Sigmoid colon (tissue), 7 donors: ENCODE data around the gene CHST8. TPM values are rescaled to one million over a fixed set of nuclear protein-coding genes. Genes with fewer than 3 reads are reported as not detected.
"Not testable (repeated sequence)": the region's sequence is repeated elsewhere in the genome, so short reads cannot be mapped to it uniquely, and the experiment has no call there.

Experiments used
- DNase-seq: peaks from one replicate; pipeline ENCODE4 v3.0.0-alpha.2; 2019
- H3K27ac ChIP-seq, 4 donors: fragments of 200-600 bp; sonication (generic); one replicate each; pipeline ENCODE4 v1.5.1; 2016 to 2019; ENCODE audit warnings: mild to moderate bottlenecking in 1 of 4
- H3K27me3 ChIP-seq, 3 donors: fragments of 200-600 bp; sonication (generic); one replicate each; pipeline ENCODE4 v1.5.1; 2019; ENCODE audit warnings: mild to moderate bottlenecking in 1 of 3
- H3K36me3 ChIP-seq, 4 donors: fragments of 200-600 bp; sonication (generic); one replicate each; pipeline ENCODE4 v1.5.1; 2016 to 2019
- H3K4me1 ChIP-seq, 4 donors: fragments of 200-600 bp; sonication (generic); one replicate each; pipeline ENCODE4 v1.5.1; 2017 to 2019
- H3K4me3 ChIP-seq, 4 donors: fragments of 200-600 bp; sonication (generic); one replicate each; pipeline ENCODE4 v1.5.1; 2017 to 2019; ENCODE audit warnings: mild to moderate bottlenecking in 2 of 4, moderate library complexity in 1 of 4
- H3K9me3 ChIP-seq, 4 donors: fragments of 200-600 bp in 3 of 4; sonication (generic) in 3 of 4; one replicate each; pipeline versions ENCODE4 v1.5.1 to v1.6.1; 2013 to 2019
- EP300 ChIP-seq, 4 donors: sonication (generic); formaldehyde crosslinking; IDR thresholded peaks; one replicate each; pipeline ENCODE4 v1.6.1; 2017; ENCODE audit warnings: antibody characterized with exemption in 4 of 4
- POLR2A ChIP-seq, 2 donors: fragments of 450-650 bp; IDR thresholded peaks; one replicate each; pipeline ENCODE4 v1.6.1; 2016; ENCODE audit warnings: antibody characterized with exemption in 2 of 2, mild to moderate bottlenecking in 2 of 2, moderate library complexity in 2 of 2
- POLR2AphosphoS5 ChIP-seq, 4 donors: sonication (generic); formaldehyde crosslinking; IDR thresholded peaks; one replicate each; pipeline ENCODE4 v1.6.1; 2017; ENCODE audit warnings: antibody characterized with exemption in 4 of 4
- WGBS, 2 donors: extraction: QIAGEN DNeasy Blood & Tissue Kit; methylation state at CpG; one replicate each; pipeline ENCODE4 v1.1.7; 2013; 5-methylcytosine and 5-hydroxymethylcytosine counted together
- intact Hi-C: fragments of 100-400 bp; cut with DNase I; formaldehyde crosslinking; loops from one replicate; pipeline ENCODE4 v1.15.1; 2023
- polyA plus RNA-seq, 3 donors: library from polyadenylated mRNA; stranded (reverse); fragments of 200-250 nt; gene quantifications; one replicate each; pipeline ENCODE4 v1.2.3, GENCODE V29; 2013
- total RNA-seq, 4 donors: library from RNA; depleted of rRNA; stranded (reverse); fragments of >200 nt; gene quantifications; one replicate each; pipeline ENCODE4 v1.1.0, GENCODE V29; 2016
- TF ChIP-seq, protein P1 (sequence below), 4 experiments: fragments of 450-650 bp in 3 of 4; fragments of 200-600 bp in 1 of 4; IDR thresholded peaks; one replicate each; pipeline ENCODE4 v1.5.1; 2016 to 2019; ENCODE audit warnings: antibody characterized with exemption in 4 of 4, mild to moderate bottlenecking in 3 of 4, moderate library complexity in 2 of 4
- donor health status: healthy with polysubstance abuse.
- donor health status: Bipolar disorder and iron deficiency.
- donor health status: healthy.

The CHST8 gene
- total and polyA plus RNA-seq, 7 donors, result 0.35 to 0.60 (median 0.36) TPM; not detected in 4

GRCh38 chr19:33601583-33601982 is 20.2 kb upstream of the CHST8 start:
- peaks cover 9 to 19% (median 13%) of the 10 kb centered on the region in 4 donors for H3K9me3 ChIP-seq
- no peaks in the 10 kb centered on the region for H3K27me3 ChIP-seq
- H3K4me3 ChIP-seq, result no peak overlapping the region
- no peaks in the 10 kb centered on the region for H3K4me1 ChIP-seq
- WGBS, 2 donors, result 95 to 96% methylated on average over 2 of the region's 2 CpGs
- no peaks in the 10 kb centered on the region for H3K36me3 ChIP-seq
- intact Hi-C loops, result no loop called here
- H3K27ac ChIP-seq, result no peak overlapping the region
- TF ChIP-seq POLR2AphosphoS5 (IDR thresholded peaks at IDR 0.05) (no peak), EP300 (IDR thresholded peaks at IDR 0.05) (no peak), POLR2A (IDR thresholded peaks at IDR 0.05) (no peak)
- TF ChIP-seq, protein P1, sequence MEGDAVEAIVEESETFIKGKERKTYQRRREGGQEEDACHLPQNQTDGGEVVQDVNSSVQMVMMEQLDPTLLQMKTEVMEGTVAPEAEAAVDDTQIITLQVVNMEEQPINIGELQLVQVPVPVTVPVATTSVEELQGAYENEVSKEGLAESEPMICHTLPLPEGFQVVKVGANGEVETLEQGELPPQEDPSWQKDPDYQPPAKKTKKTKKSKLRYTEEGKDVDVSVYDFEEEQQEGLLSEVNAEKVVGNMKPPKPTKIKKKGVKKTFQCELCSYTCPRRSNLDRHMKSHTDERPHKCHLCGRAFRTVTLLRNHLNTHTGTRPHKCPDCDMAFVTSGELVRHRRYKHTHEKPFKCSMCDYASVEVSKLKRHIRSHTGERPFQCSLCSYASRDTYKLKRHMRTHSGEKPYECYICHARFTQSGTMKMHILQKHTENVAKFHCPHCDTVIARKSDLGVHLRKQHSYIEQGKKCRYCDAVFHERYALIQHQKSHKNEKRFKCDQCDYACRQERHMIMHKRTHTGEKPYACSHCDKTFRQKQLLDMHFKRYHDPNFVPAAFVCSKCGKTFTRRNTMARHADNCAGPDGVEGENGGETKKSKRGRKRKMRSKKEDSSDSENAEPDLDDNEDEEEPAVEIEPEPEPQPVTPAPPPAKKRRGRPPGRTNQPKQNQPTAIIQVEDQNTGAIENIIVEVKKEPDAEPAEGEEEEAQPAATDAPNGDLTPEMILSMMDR (IDR thresholded peaks at IDR 0.05), result no peak
- no peak for DNase-seq

DNA sequence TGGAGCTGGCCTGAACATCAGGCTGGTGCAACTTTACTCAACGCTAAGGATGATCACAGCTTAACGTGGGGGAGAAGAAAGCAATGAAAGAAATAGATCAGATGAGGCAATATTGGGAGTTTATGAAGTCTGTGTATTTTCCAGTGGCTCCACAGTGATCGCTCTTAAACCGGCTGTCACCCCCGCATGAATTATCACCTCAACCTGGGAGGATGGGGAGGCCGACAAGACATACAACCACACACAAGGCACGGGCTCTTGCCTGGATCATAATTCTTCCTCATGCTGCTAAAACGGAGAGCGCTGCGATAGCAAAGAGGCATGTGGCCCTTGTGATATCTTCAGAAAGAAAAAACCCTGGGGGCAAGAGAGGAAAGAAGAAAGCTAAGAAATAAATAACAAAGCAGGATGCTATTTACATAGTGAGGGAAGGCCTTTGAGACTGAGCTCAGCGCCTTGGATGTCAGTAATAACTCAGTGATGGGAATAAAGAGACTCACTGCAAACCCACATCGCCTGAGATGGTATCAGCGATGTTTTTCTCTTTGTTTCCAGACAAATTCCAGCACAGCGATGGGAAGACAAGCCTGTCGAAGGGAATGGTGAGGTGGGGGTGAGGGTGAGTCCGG is 19.1 kb upstream of the CHST8 start:
- H3K9me3 ChIP-seq, result peaks cover 9 to 19% (median 13%) of the 10 kb centered on the region in 4 donors
- H3K4me1 ChIP-seq, result no peaks in the 10 kb centered on the region
- WGBS, 2 donors, result 88 to 91% methylated on average over 16 of the region's 16 CpGs
- intact Hi-C loops, result no loop called here
- H3K27me3 ChIP-seq, result peaks cover 0 to 4% (median 2%) of the 10 kb centered on the region in 3 donors
- H3K4me3 ChIP-seq, result no peak overlapping the region
- DNase-seq, result no peak
- H3K36me3 ChIP-seq, result no peaks in the 10 kb centered on the region
- no peak overlapping the region for H3K27ac ChIP-seq
- TF ChIP-seq, protein P1 (IDR thresholded peaks at IDR 0.05), result no peak
- TF ChIP-seq POLR2AphosphoS5 (IDR thresholded peaks at IDR 0.05) (no peak), POLR2A (IDR thresholded peaks at IDR 0.05) (no peak), EP300 (IDR thresholded peaks at IDR 0.05) (no peak)

- WGBS, 2 donors, result 70 to 82% methylated on average over 6 of the region's 6 CpGs
- peaks cover 9 to 19% (median 13%) of the 10 kb centered on the region in 4 donors for H3K9me3 ChIP-seq
- intact Hi-C loops, result no loop called here
- H3K36me3 ChIP-seq, result no peaks in the 10 kb centered on the region
- no peak overlapping the region for H3K4me3 ChIP-seq
- no peak for TF ChIP-seq POLR2A (IDR thresholded peaks at IDR 0.05)
- no peak for TF ChIP-seq POLR2AphosphoS5 (IDR thresholded peaks at IDR 0.05)
- TF ChIP-seq EP300 (IDR thresholded peaks at IDR 0.05), result no peak
- TF ChIP-seq, protein P1 (IDR thresholded peaks at IDR 0.05), result no peak
- H3K4me1 ChIP-seq, result no peaks in the 10 kb centered on the region
- peaks cover 0 to 10% (median 4%) of the 10 kb centered on the region in 3 donors for H3K27me3 ChIP-seq
- H3K27ac ChIP-seq, result no peak overlapping the region
- no peak for DNase-seq
Observed at GRCh38 chr19:33603377-33603776, 18.4 kb upstream of the CHST8 start.

GRCh38 chr19:33604651-33605050 is 17.1 kb upstream of the CHST8 start:
- intact Hi-C loops, result no loop called here
- H3K4me3 ChIP-seq, result no peak overlapping the region
- peaks cover 9 to 19% (median 13%) of the 10 kb centered on the region in 4 donors for H3K9me3 ChIP-seq
- no peaks in the 10 kb centered on the region for H3K4me1 ChIP-seq
- 69 to 75% methylated on average over 5 of the region's 5 CpGs for WGBS, 2 donors
- TF ChIP-seq EP300 (IDR thresholded peaks at IDR 0.05) (no peak), POLR2A (IDR thresholded peaks at IDR 0.05) (no peak), POLR2AphosphoS5 (IDR thresholded peaks at IDR 0.05) (no peak)
- TF ChIP-seq, protein P1 (IDR thresholded peaks at IDR 0.05), result no peak
- no peaks in the 10 kb centered on the region for H3K36me3 ChIP-seq
- DNase-seq, result no peak
- H3K27me3 ChIP-seq, result peaks cover 0 to 10% (median 4%) of the 10 kb centered on the region in 3 donors
- no peak overlapping the region for H3K27ac ChIP-seq

DNA sequence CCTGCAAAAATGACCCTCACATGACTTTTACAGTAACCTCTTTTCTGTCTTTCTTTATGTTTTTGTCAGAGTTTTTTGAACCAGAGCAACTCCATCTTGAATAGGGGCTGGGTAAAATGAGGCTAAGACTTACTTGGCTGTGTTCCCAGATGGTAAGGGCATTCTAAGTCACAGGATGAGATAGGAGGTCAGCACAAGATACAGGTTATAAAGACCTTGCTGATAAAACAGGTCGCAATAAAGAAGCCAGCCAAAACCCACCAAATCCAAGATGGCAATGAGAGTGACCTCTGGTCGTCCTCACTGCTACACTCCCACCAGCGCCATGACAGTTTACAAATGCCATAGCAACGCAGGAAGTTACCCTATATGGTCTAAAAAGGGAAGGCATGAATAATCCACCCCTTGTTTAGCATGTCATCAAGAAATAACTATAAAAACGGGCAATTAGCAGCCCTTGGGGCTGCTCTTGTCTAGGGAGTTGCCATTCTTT is 15.9 kb upstream of the CHST8 start:
- peaks cover 9 to 17% (median 12%) of the 10 kb centered on the region in 4 donors for H3K9me3 ChIP-seq
- H3K27me3 ChIP-seq, result peaks cover 0 to 10% (median 4%) of the 10 kb centered on the region in 3 donors
- H3K4me1 ChIP-seq, H3K27ac ChIP-seq, intact Hi-C loops, DNase-seq, H3K36me3 ChIP-seq, H3K4me3 ChIP-seq: not testable (repeated sequence)
- 50 to 72% methylated on average over 5 of the region's 5 CpGs for WGBS, 2 donors
